ENCODE data around the gene DNAH14.
"Not testable (repeated sequence)": the region's sequence is repeated elsewhere in the genome, so short reads cannot be mapped to it uniquely, and the experiment has no call there.

DNAH14 gene

GRCh38 chr1:225004396-225004795 lies 74.9 kb downstream of the DNAH14 start:
- DNase-seq: no peak

DNA sequence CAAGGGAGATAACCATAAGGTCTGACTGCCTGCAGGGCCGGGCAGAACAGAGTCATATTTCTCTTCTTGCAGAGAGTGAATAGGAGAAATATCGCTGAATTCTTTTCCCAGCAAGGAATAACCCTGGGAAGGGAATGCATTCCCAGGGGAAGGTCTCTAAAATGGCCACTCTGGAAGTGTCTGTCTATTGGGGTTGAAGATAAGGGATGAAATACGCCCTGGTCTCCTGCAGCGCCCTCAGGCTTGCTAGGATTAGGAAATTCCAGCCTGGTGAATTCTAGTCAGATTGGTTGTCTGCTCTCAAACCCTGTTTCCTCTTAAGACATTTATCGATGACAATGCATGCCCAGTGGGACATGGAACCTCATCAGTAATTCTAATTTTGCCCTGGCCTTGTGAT lies 76.9 kb downstream of the DNAH14 start:
- not testable (repeated sequence) for DNase-seq

GRCh38 chr1:225008050-225008449 lies 78.6 kb downstream of the DNAH14 start:
- DNase-seq: not testable (repeated sequence)

- no peak for DNase-seq
Measured at GRCh38 chr1:225021037-225021436, 91.6 kb downstream of the DNAH14 start.

DNA sequence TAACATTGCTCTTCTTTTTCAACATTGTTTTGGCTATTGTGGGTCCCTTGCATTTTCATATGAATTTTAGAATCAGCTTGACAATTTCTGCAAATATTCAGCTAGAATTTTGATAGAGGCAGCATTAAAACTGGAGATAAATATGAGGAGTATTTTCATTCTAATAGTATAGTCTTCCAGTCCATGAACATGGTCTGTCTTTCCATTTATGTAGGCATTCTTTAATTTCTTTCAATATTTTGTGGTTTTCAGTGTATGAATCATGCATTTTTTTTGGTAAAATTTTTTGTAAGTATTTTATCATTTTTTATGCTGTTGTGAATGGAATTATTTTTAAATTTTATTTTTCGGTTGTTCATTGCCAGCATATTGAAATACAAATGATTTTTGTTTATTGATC lies 97.2 kb downstream of the DNAH14 start:
- DNase-seq: no peak

DNA sequence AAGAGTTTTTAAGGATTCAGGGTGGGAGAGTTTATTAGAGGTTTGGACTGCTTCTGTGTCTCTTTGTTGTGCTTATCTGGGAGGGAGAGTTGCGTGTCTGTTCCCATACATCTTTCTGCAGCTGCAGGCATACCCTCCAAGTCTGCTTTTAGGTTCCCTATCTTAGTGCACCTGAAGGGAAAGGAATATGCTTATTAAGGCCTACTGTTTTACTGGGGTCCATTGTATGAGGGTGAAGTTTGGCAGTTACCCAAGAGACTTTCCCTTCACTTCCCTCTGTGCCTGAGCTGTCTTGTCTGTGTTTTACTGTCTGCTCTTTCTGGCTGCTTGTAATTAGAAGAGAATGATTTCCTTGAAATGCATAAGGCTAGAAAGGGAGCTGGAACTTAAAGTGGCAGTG lies 107.0 kb downstream of the DNAH14 start:
- DNase-seq: not testable (repeated sequence)

GRCh38 chr1:225042263-225042662 lies 112.8 kb downstream of the DNAH14 start:
- no peak for DNase-seq

- DNase-seq: no peak
Measured at GRCh38 chr1:225044258-225044657, 114.8 kb downstream of the DNAH14 start.

GRCh38 chr1:225049594-225049993 lies 120.1 kb downstream of the DNAH14 start:
- no peak for DNase-seq

- DNase-seq: no peak
Measured at GRCh38 chr1:225063722-225064121, 134.2 kb downstream of the DNAH14 start.

GRCh38 chr1:225070972-225071371 lies 141.5 kb downstream of the DNAH14 start:
- no peak for DNase-seq

DNA sequence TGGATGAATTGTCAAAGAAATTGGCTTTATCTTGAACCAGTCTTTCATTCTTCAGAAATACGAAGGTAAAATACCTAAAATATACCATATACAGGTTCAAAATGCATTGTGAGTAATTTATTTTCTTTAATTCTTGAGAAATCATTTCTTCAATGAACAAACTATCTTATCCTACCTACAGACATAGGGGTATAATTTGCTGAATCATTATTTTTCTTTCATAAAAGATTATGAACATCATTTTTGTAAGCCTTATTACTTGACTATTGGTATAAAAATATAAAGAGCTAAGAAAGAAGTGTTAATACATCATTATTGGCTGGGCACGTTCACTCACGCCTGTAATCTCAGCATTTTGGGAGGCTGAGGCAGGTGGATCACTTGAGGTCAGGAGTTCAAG lies 167.7 kb downstream of the DNAH14 start:
- no peak for DNase-seq

- DNase-seq: no peak
Measured at GRCh38 chr1:225111000-225111399, 181.5 kb downstream of the DNAH14 start.

DNA sequence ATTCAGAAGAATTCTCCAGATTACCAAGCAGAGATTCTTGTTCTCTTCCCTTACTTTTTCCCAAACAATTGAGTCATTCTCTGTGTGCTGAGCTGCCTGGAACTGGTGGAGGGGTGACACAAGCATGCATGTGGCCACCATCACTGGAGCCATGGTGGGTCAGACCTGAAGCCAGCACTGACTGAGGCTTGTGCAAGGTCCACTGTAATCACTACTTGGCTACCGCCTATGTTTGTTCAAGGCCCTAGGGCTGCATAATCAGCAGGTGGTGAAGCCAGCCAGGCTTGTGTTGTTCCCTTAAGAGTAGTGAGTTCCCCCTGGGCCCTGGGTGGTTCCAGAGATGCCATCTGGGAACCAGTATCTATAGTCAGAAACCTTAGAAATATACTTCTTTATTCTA lies 183.8 kb downstream of the DNAH14 start:
- no peak for DNase-seq

- no peak for DNase-seq
Measured at GRCh38 chr1:225114354-225114990, 185.0 kb downstream of the DNAH14 start.

DNA sequence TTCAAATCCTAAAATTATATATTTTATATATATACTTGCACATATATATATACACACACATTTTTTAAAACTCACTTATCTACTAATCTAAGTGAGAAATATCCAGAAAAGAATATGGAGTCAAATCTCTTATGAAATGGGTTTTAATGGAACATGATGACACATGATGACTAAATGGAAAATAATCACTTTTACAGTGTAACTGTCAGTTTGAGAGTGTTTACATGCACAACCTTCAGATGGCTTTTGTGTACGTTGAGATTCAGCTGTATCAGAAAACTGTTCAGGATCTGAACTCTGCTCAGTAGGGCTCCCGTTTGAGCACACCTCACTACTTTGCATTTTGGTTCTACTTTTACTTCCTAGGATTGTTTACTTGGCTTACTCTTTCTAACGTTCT lies 189.8 kb downstream of the DNAH14 start:
- no peak for DNase-seq

DNA sequence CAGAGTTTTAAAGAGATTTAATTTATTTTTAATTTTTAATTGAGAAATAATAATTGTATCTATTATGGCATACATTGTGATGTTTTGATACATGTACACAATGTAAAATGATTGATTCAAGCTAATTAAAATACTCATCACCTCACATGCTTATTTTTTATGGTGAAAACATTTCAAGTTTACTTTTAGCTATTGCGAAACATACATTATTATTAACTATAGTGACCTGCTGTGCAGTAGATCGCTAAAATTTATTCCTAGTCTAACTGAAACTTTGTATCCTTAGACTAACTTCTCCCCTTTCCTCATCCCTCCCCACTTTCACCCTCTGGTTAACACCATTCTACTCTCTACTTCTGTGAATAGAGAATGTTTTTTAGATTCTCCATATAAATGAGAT lies 191.6 kb downstream of the DNAH14 start:
- no peak for DNase-seq

DNA sequence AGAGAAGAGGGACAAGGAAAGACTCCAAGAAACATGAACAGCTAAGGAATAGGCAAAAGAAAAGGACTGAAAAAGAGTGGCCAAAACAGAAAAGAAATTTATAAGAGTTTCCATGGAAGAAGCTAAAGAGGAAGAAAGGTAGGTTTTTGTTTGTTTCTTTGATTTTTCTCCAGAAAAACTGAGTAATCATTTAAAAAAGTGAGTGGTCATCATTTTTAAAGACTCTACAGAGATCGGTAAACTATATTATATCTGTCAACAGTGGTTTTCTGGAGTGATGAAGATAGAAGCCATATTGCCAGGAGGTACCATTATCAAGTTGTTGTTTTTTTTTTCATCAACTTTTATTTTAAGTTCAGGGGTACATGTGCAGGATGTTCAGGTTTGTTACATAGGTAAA lies 202.4 kb downstream of the DNAH14 start:
- no peak for DNase-seq

DNA sequence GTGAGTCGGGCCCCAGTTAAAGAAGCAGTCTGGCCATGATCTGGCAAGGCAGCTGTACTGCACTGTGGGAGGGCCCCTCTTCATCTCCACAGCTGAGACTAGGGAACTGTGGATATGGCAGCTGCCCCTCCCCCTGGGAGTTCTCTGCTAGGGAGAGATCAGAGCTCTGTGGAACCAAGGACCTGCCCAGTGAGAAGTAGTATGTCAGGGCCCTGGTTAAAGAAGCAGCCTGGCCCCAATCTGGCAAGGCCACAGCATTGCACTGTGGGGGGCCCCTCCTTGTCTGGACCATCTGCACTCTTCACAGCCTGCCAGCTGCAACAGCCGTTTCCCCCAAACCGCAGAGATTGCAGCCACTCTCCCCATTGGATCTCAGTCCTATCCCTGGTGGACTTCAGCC lies 208.5 kb downstream of the DNAH14 start:
- peak; percentile 41 for DNase-seq

DNA sequence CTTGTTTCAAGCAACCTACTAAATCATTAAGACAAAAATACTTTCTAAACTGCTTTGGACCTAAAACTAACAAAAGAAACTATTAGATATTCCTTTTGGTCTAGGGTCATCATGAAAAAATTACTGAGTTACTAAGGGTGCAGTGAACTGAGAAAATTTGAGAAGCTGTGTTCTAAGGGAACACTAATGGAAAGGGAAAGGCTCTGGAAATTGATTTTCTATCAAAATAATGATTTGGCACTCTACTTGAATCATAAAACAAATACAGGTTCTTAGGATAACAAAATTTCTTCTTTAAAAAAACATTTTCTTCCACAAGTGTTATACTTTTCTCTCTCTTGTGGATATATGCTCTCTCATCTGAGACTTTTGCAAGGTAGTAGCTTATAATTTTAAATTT lies 213.5 kb downstream of the DNAH14 start:
- DNase-seq: no peak

DNA sequence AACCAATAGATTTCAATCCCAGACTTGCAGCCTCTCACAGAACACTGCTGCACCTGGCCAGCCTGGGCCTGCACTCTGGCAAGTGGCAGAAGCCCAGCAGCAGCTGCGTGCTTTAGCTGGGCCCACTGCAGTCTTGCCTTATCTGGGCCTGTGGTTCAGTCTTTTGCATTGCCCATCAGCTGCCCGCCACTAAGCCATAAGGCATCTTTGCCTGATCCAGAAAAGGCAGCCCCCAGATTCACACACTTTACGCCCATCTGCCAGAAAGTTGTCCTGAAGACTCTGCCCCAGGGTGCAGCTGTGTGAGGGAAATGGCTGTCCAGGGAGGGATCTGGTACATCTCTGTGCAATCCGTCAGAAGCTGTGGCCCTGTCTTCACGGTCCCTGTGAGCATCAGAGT lies 217.0 kb downstream of the DNAH14 start:
- DNase-seq: no peak

DNA sequence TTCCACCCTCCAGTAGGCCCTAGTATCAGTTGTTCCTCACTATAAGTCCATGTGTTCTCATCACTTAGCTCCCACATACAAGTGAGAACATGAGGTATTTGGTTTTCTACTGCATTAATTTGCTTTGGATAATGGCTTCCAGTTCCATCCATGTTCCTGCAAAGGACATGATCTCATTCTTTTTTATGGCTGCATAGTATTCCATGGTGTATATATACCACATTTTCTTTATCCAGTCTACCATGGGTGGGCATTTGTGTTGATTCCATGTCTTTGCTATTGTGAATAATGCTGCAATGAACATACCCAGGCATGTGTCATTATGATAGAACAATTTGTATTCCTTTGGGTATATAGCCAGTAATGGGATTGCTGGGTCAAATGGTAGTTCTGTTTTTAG lies 218.3 kb downstream of the DNAH14 start:
- DNase-seq: not testable (repeated sequence)

DNA sequence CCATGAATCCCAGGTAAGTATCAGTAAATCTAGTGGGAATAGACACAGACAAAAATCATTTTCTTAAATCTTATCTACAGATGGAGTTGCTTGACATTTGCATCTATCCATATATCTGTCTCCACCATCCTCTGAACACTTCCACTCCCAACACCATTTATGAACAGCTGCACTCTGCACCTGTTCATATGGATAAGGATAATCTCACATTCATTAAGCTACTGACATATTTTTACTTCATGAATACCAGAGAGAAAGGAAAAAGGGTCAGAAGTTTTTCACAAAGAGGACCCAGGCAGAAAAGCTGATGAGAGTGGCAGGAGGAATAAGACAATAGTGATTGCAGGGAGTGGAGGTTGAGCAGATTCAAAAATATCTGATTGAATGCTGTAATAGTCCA lies 222.6 kb downstream of the DNAH14 start:
- DNase-seq: no peak

DNA sequence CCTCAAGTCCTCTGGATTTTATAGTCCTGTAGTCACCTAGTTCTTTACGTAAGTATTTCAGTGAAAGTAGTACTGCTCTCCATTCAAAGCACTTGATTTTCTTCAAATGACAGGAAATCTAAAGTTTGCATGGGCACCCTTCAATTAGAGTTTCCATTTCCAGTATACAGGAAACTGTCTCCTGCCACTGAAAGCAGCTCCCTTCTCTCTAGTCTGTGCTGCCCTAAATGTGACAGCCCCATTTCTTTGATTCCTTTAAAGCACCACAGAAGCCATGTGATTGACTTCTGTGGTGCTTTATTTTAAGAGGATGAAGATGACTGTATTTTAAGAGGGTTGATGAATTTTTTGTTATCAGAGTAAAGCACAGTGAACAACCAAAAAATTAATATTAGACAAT lies 226.1 kb downstream of the DNAH14 start:
- no peak for DNase-seq

DNA sequence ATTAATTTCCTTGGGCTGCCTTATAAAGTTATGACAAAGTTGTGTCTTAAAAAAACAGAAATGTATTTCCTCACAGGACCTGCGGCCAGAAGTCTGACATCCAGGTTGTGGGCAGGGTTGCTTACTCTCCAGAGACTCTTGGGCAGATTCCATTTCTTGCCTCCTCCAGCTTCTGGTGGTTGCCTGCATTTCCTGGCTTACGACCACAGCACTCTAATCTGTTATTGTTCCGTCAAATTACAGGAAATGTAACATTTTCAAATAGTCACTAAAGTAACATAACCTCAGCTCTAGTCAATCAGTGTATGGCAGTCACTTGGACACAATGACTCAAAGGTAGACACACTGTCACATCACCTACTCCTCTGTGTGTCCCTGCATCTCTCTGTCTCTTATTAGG lies 226.8 kb downstream of the DNAH14 start:
- no peak for DNase-seq

DNA sequence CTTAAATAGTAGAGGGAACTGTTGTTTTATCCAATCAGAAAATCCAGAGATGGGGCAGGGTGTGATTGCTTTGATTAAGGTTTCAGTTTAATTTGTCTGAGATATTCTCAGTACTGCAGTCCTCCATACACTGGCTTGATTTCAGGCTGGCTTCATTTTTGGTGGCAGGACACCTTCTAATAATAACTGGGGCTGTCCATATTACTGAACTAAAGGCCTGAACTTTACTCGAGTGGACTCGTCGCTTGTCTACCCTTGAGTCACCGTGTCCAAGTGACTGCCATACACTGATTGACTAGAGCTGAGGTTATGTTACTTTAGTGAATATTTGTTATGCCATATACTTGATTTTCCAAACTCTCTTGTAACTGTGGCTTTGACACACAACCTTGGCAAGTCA lies 228.8 kb downstream of the DNAH14 start:
- DNase-seq: no peak

Data from NCI-H2107 (cell line).